ENCODE measurements around the gene SLC35A2.

Gene SLC35A2

GRCh38 chrX:48903290-48903689, 8.2 kb downstream of the SLC35A2 start:
- no peak overlapping the region for H3K9ac ChIP-seq (ENCODE audit: low read depth, low read length)
- ATAC-seq (ENCODE audit: insufficient read depth, low read depth) = no peak
- H3K4me2 ChIP-seq (ENCODE audit: insufficient read depth, low read length) = no peak overlapping the region

GRCh38 chrX:48902776-48903175, 8.7 kb downstream of the SLC35A2 start:
- Histone ChIP-seq H3K36me3 (ENCODE audit: insufficient read depth, low read length) (peaks cover 55% of the 10 kb centered on the region), H4K20me1 (ENCODE audit: insufficient read depth, low read length) (peaks cover 12% of the 10 kb centered on the region; the same call in 1 of the 2 replicates)
- no peak for DNase-seq

More at GRCh38 chrX:48903290-48903689, 8.2 kb downstream of the SLC35A2 start:
- Histone ChIP-seq H3K27me3 (ENCODE audit: insufficient read depth, low read length, poor library complexity) (no peaks in the 10 kb centered on the region), H4K20me1 (ENCODE audit: insufficient read depth, low read length) (peaks cover 10% of the 10 kb centered on the region; the same call in 1 of the 2 replicates), H3K4me3 (ENCODE audit: low read depth in 1 of 2, low read length in 2 of 2) (no peak overlapping the region), H3K79me2 (ENCODE audit: insufficient read depth, low read length) (peaks cover 20% of the 10 kb centered on the region), H3K4me1 (ENCODE audit: insufficient read depth, low read length) (peaks cover 16% of the 10 kb centered on the region), H3K27ac (ENCODE audit: low read length) (no peak overlapping the region), H2AFZ (ENCODE audit: low read depth, low read length) (no peak overlapping the region), H3K36me3 (ENCODE audit: insufficient read depth, low read length) (peaks cover 55% of the 10 kb centered on the region), H3K9me3 (ENCODE audit: insufficient read depth, low read length, severe bottlenecking) (no peaks in the 10 kb centered on the region)
- DNase-seq = no peak
- TF ChIP-seq CTCF (IDR thresholded peaks at IDR 0.05; ENCODE audit: borderline replicate concordance, extremely low read depth, low read length, poor library complexity, severe bottlenecking) (no peak), EZH2 (IDR thresholded peaks at IDR 0.05; ENCODE audit: borderline replicate concordance, low read depth, low read length, severe bottlenecking) (no peak)

GRCh38 chrX:48902135-48902534, 9.3 kb downstream of the SLC35A2 start:
- Histone ChIP-seq H3K9me3 (ENCODE audit: insufficient read depth, low read length, severe bottlenecking) (no peaks in the 10 kb centered on the region), H3K36me3 (ENCODE audit: insufficient read depth, low read length) (peaks cover 55% of the 10 kb centered on the region), H4K20me1 (ENCODE audit: insufficient read depth, low read length) (peaks cover 12% of the 10 kb centered on the region; the same call in 1 of the 2 replicates), H3K4me1 (ENCODE audit: insufficient read depth, low read length) (peaks cover 18% of the 10 kb centered on the region), H3K27me3 (ENCODE audit: insufficient read depth, low read length, poor library complexity) (no peaks in the 10 kb centered on the region), H3K4me2 (ENCODE audit: insufficient read depth, low read length) (no peak overlapping the region), H3K9ac (ENCODE audit: low read depth, low read length) (no peak overlapping the region), H2AFZ (ENCODE audit: low read depth, low read length) (no peak overlapping the region), H3K4me3 (ENCODE audit: low read depth in 1 of 2, low read length in 2 of 2) (no peak overlapping the region), H3K79me2 (ENCODE audit: insufficient read depth, low read length) (peaks cover 26% of the 10 kb centered on the region), H3K27ac (ENCODE audit: low read length) (no peak overlapping the region)
- no peak for DNase-seq
- TF ChIP-seq EZH2 (IDR thresholded peaks at IDR 0.05; ENCODE audit: borderline replicate concordance, low read depth, low read length, severe bottlenecking) (no peak), CTCF (IDR thresholded peaks at IDR 0.05; ENCODE audit: borderline replicate concordance, extremely low read depth, low read length, poor library complexity, severe bottlenecking) (no peak)
- no peak for ATAC-seq (ENCODE audit: insufficient read depth, low read depth)

More at GRCh38 chrX:48902776-48903175, 8.7 kb downstream of the SLC35A2 start:
- no peak for TF ChIP-seq CTCF (IDR thresholded peaks at IDR 0.05; ENCODE audit: borderline replicate concordance, extremely low read depth, low read length, poor library complexity, severe bottlenecking)
- TF ChIP-seq EZH2 (IDR thresholded peaks at IDR 0.05; ENCODE audit: borderline replicate concordance, low read depth, low read length, severe bottlenecking) = no peak
- Histone ChIP-seq H3K9me3 (ENCODE audit: insufficient read depth, low read length, severe bottlenecking) (no peaks in the 10 kb centered on the region), H3K27me3 (ENCODE audit: insufficient read depth, low read length, poor library complexity) (no peaks in the 10 kb centered on the region), H3K4me3 (ENCODE audit: low read depth in 1 of 2, low read length in 2 of 2) (no peak overlapping the region), H3K4me1 (ENCODE audit: insufficient read depth, low read length) (peaks cover 18% of the 10 kb centered on the region), H2AFZ (ENCODE audit: low read depth, low read length) (no peak overlapping the region), H3K79me2 (ENCODE audit: insufficient read depth, low read length) (peaks cover 22% of the 10 kb centered on the region), H3K9ac (ENCODE audit: low read depth, low read length) (no peak overlapping the region), H3K27ac (ENCODE audit: low read length) (no peak overlapping the region), H3K4me2 (ENCODE audit: insufficient read depth, low read length) (no peak overlapping the region)
- ATAC-seq (ENCODE audit: insufficient read depth, low read depth) = no peak
